H1 (cell line): ENCODE data around the gene BMAL2. TPM values are rescaled to one million over a fixed set of nuclear protein-coding genes. Genes with fewer than 3 reads are reported as not detected.

ENCODE experiments used
- CTCF ChIA-PET: fragments of 300-600 bp; sonication (Branson Sonifier 250); formaldehyde crosslinking; loops from one replicate; lab custom pipeline; 2021; ENCODE audit not compliant: partially characterized antibody; lab: Charles Lee
- POLR2A ChIA-PET: fragments of 300-600 bp; sonication (Branson Sonifier 250); formaldehyde crosslinking; loops from one replicate; lab custom pipeline; 2021; ENCODE audit warnings: inconsistent platforms; ENCODE audit not compliant: partially characterized antibody; lab: Charles Lee
- DNase-seq, 2 experiments: peaks; one replicate each; pipeline versions ENCODE4 v3.0.0 to v3.0.0-alpha.2; 2010 to 2022; ENCODE audit warnings: low spot score in 2 of 2, low read depth in 1 of 2, mixed read lengths in 1 of 2
- FAIRE-seq: peaks from 2 replicates; lab custom pipeline; 2011; peaks lifted over from hg19 to GRCh38; lab: Jason Lieb, UNC
- H2AFZ ChIP-seq: 2 replicates; pipeline ENCODE4 v1.8.1; 2012; ENCODE audit warnings: low read length, inconsistent platforms
- H2AK5ac ChIP-seq: 2 replicates; pipeline ENCODE4 v1.6.1; 2013; ENCODE audit warnings: low read depth, low read length
- H2BK120ac ChIP-seq: replicated peaks from 2 replicates; pipeline ENCODE3; 2013; ENCODE audit warnings: low read depth, low read length, inconsistent platforms
- H2BK12ac ChIP-seq: 2 replicates; pipeline ENCODE4 v1.6.1; 2013; ENCODE audit warnings: low read depth, low read length
- H2BK15ac ChIP-seq: 2 replicates; pipeline ENCODE4 v1.6.1; 2013; ENCODE audit warnings: low read length
- H2BK20ac ChIP-seq: 2 replicates; pipeline ENCODE4 v1.6.1; 2013; ENCODE audit warnings: low read length
- H2BK5ac ChIP-seq: 2 replicates; pipeline ENCODE4 v1.6.1; 2013; ENCODE audit warnings: low read depth, low read length
- H3K14ac ChIP-seq: 2 replicates; pipeline ENCODE4 v1.6.1; 2013; ENCODE audit warnings: inconsistent platforms; ENCODE audit not compliant: insufficient read length
- H3K18ac ChIP-seq: 2 replicates; pipeline ENCODE4 v1.6.1; 2013; ENCODE audit warnings: low read length; ENCODE audit errors: extremely low read depth
- H3K23ac ChIP-seq: 2 replicates; pipeline ENCODE4 v1.6.1; 2013; ENCODE audit warnings: inconsistent platforms; ENCODE audit not compliant: insufficient read length
- H3K23me2 ChIP-seq: 2 replicates; pipeline ENCODE4 v1.6.1; 2013; ENCODE audit warnings: low read depth, low read length
- H3K27ac ChIP-seq: 2 replicates; pipeline ENCODE4 v1.6.1; 2011; ENCODE audit warnings: low read depth, low read length, inconsistent platforms
- H3K27me3 ChIP-seq, 4 experiments: replicated peaks in 1 of 4; 1 replicate in 1 of 4; 2 replicates in 3 of 4; pipeline versions ENCODE4 v1.6.1 to v1.8.1; 2011 to 2013; ENCODE audit warnings: low read length in 3 of 4, mild to moderate bottlenecking in 3 of 4, inconsistent platforms in 2 of 4, mixed read lengths in 2 of 4, moderate library complexity in 1 of 4; ENCODE audit not compliant: control insufficient read depth in 3 of 4, insufficient read depth in 3 of 4; ENCODE audit errors: extremely low read depth in 1 of 4
- H3K36me3 ChIP-seq, 4 experiments: 2 replicates each; pipeline versions ENCODE4 v1.6.1 to v1.8.1; 2011 to 2013; ENCODE audit warnings: mild to moderate bottlenecking in 4 of 4, low read length in 3 of 4, moderate library complexity in 2 of 4, control low read depth in 1 of 4, inconsistent platforms in 1 of 4; ENCODE audit not compliant: insufficient read depth in 4 of 4, control insufficient read depth in 2 of 4
- H3K4ac ChIP-seq: replicated peaks from 2 replicates; pipeline ENCODE3; 2013; ENCODE audit warnings: low read length, low read depth, mixed read lengths, inconsistent platforms; ENCODE audit not compliant: insufficient read length
- H3K4me1 ChIP-seq, 4 experiments: replicated peaks in 1 of 4; 1 replicate in 1 of 4; 2 replicates in 3 of 4; pipeline versions ENCODE4 v1.6.1 to v1.8.1; 2011 to 2013; ENCODE audit warnings: low read length in 3 of 4, inconsistent platforms in 2 of 4, mixed read lengths in 1 of 4; ENCODE audit not compliant: insufficient read depth in 4 of 4, control insufficient read depth in 3 of 4
- H3K4me2 ChIP-seq, 2 experiments: 2 replicates each; pipeline versions ENCODE4 v1.6.1 to v1.8.1; 2011 to 2013; ENCODE audit warnings: low read depth in 2 of 2, low read length in 2 of 2, control low read depth in 1 of 2, inconsistent platforms in 1 of 2, mild to moderate bottlenecking in 1 of 2; ENCODE audit not compliant: insufficient read depth in 1 of 2
- H3K4me3 ChIP-seq, 4 experiments: fragments of 200-600, 300-600 bp in 1 of 4; sonication (generic), shearing (Covaris generic), sonication (Bioruptor Twin) in 1 of 4; 2 replicates each; pipeline versions ENCODE4 v1.5.1 to v1.8.1; 2011 to 2016; ENCODE audit warnings: low read length in 4 of 4, low read depth in 3 of 4, control low read depth in 2 of 4, inconsistent platforms in 2 of 4, mild to moderate bottlenecking in 2 of 4, mixed read lengths in 1 of 4, moderate library complexity in 1 of 4; ENCODE audit not compliant: insufficient read depth in 2 of 4; ENCODE audit errors: extremely low read depth in 1 of 4
- H3K56ac ChIP-seq: replicated peaks from 2 replicates; pipeline ENCODE3; 2013; ENCODE audit warnings: low read depth, mild to moderate bottlenecking, mixed read lengths, low read length, inconsistent platforms; ENCODE audit not compliant: insufficient read length
- H3K79me1 ChIP-seq: 2 replicates; pipeline ENCODE4 v1.6.1; 2013; ENCODE audit warnings: low read depth, low read length, control low read depth
- H3K79me2 ChIP-seq, 2 experiments: 2 replicates each; pipeline versions ENCODE4 v1.6.1 to v1.8.1; 2012 to 2013; ENCODE audit warnings: low read length in 2 of 2, mild to moderate bottlenecking in 2 of 2, inconsistent platforms in 1 of 2; ENCODE audit not compliant: insufficient read depth in 2 of 2, control insufficient read depth in 1 of 2
- H3K9ac ChIP-seq, 4 experiments: replicated peaks in 1 of 4; 1 replicate in 1 of 4; 2 replicates in 3 of 4; pipeline versions ENCODE4 v1.6.1 to v1.8.1; 2011 to 2013; ENCODE audit warnings: low read depth in 3 of 4, low read length in 3 of 4, control low read depth in 2 of 4, mild to moderate bottlenecking in 2 of 4, moderate library complexity in 2 of 4, inconsistent platforms in 1 of 4; ENCODE audit errors: extremely low read depth in 1 of 4
- H3K9me3 ChIP-seq, 2 experiments: 2 replicates each; pipeline versions ENCODE4 v1.6.1 to v1.8.1; 2012 to 2013; ENCODE audit warnings: mild to moderate bottlenecking in 2 of 2, moderate library complexity in 2 of 2, control low read depth in 1 of 2, inconsistent platforms in 1 of 2, low read depth in 1 of 2, low read length in 1 of 2, mixed read lengths in 1 of 2; ENCODE audit not compliant: insufficient read depth in 2 of 2
- H4K20me1 ChIP-seq, 2 experiments: replicated peaks in 1 of 2; 2 replicates each; pipeline versions ENCODE3 to v1.8.1; 2011 to 2013; ENCODE audit warnings: inconsistent platforms in 2 of 2, low read length in 2 of 2, mild to moderate bottlenecking in 1 of 2; ENCODE audit not compliant: insufficient read depth in 2 of 2, control insufficient read depth in 1 of 2
- H4K5ac ChIP-seq: 2 replicates; pipeline ENCODE4 v1.6.1; 2013; ENCODE audit warnings: low read length, low read depth, mixed read lengths, inconsistent platforms; ENCODE audit not compliant: insufficient read length
- H4K8ac ChIP-seq: 2 replicates; pipeline ENCODE4 v1.8.0; 2013; ENCODE audit warnings: mild to moderate bottlenecking, moderate library complexity, low read length, inconsistent platforms; ENCODE audit not compliant: insufficient read depth; ENCODE audit errors: extremely low read depth
- H4K91ac ChIP-seq: replicated peaks from 2 replicates; pipeline ENCODE3; 2013; ENCODE audit warnings: low read length, mixed read lengths, inconsistent platforms; ENCODE audit not compliant: insufficient read length
- JUN ChIP-seq: IDR thresholded peaks from 2 replicates; pipeline ENCODE4 v1.6.1; 2011; ENCODE audit warnings: low read depth, mild to moderate bottlenecking, improper control_type of control experiment, low read length
- JUND ChIP-seq: IDR thresholded peaks from 2 replicates; pipeline ENCODE4 v1.6.1; 2011; ENCODE audit warnings: mild to moderate bottlenecking, improper control_type of control experiment, low read length
- SP2 ChIP-seq: IDR thresholded peaks from 2 replicates; pipeline ENCODE4 v1.6.1; 2012; ENCODE audit warnings: mild to moderate bottlenecking, low read length, inconsistent platforms
- TAF1 ChIP-seq: IDR thresholded peaks from 2 replicates; pipeline ENCODE4 v1.6.1; 2011; ENCODE audit warnings: mild to moderate bottlenecking, low read depth, low read length
- TBP ChIP-seq: IDR thresholded peaks from 2 replicates; pipeline ENCODE4 v1.6.1; 2011; ENCODE audit warnings: low read depth, low read length, improper control_type of control experiment
- TCF12 ChIP-seq: IDR thresholded peaks from 2 replicates; pipeline ENCODE4 v1.6.1; 2011; ENCODE audit warnings: low read depth, mild to moderate bottlenecking, low read length
- WGBS, 2 experiments: shearing (Covaris generic) in 1 of 2; methylation state at CpG; one replicate each; pipeline versions ENCODE4 v1.1.6 to v1.1.7; 2013 to 2015; ENCODE audit warnings: low lambda C conversion rate in 2 of 2, mixed read lengths in 2 of 2, inconsistent platforms in 1 of 2, low coverage in 1 of 2, missing lambda C conversion rate in 1 of 2; ENCODE audit not compliant: insufficient replicate concordance in 2 of 2, insufficient coverage in 1 of 2, insufficient read length in 1 of 2; ENCODE audit errors: extremely low coverage in 1 of 2, missing lambda C conversion rate in 1 of 2; 5-methylcytosine and 5-hydroxymethylcytosine counted together
- polyA plus RNA-seq, 7 experiments: library from polyadenylated mRNA; depleted of rRNA in 3 of 7; stranded (reverse) in 5 of 7; unstranded in 2 of 7; fragments of >200 nt in 5 of 7; fragments of 200-250 nt in 2 of 7; gene quantifications; 1 replicate in 5 of 7; 2 replicates in 1 of 7; 4 replicates in 1 of 7; pipeline versions ENCODE4 v1.2.1 to v1.2.3, GENCODE V29; 2011 to 2013; ENCODE audit warnings: missing spikeins in 2 of 7, mixed read lengths in 2 of 7
- total RNA-seq: library from RNA; stranded (reverse); fragmentation: NEBNext Ultra II Directional; extraction: Animal tissue kit (Norgen Biotek cat#: 25700); gene quantifications from 2 replicates; pipeline ENCODE4 v1.2.1, GENCODE V29; 2021

BMAL2 gene
- total and polyA plus RNA-seq, 2 of the 8 experiments (the other 6 are each of a cell fraction or from before 2014, with no cell fraction given) = 3.2 to 20.6 TPM

GRCh38 chr12:27366621-27367020 is 34.0 kb downstream of the BMAL2 start:
- no peak overlapping the region for H4K8ac ChIP-seq
- TF ChIP-seq JUND (no peak), TBP (no peak), TCF12 (no peak), JUN (no peak), SP2 (no peak), TAF1 (no peak)
- H3K4me2 ChIP-seq = no peak overlapping the region
- FAIRE-seq (no peak), DNase-seq (no peak)
- no peak overlapping the region for H3K27ac ChIP-seq
- H3K79me2 ChIP-seq = no peaks in the 10 kb centered on the region; a peak in 1 of 4 replicates
- H3K36me3 ChIP-seq = peaks cover 2 to 5% (median 3%) of the 10 kb centered on the region in 4 experiments; a peak in 4 of 8 replicates
- no peak overlapping the region for H3K14ac ChIP-seq
- H3K4ac ChIP-seq = no peak overlapping the region
- H2BK15ac ChIP-seq = no peak overlapping the region
- H2BK5ac ChIP-seq = no peak overlapping the region
- POLR2A ChIA-PET = no interaction called here
- no peak overlapping the region for H2AFZ ChIP-seq
- H4K91ac ChIP-seq = no peak overlapping the region
- H2BK20ac ChIP-seq = no peak overlapping the region
- WGBS, 2 experiments = 97% methylated on average over 3 of the region's 3 CpGs; no CpG with 5 or more reads in 1 of the 2 experiments
- H3K23me2 ChIP-seq = no peaks in the 10 kb centered on the region
- H2AK5ac ChIP-seq = no peak overlapping the region
- no peak overlapping the region for H3K9ac ChIP-seq
- H3K4me3 ChIP-seq = no peak overlapping the region
- no peak overlapping the region for H2BK120ac ChIP-seq
- no peak overlapping the region for H2BK12ac ChIP-seq
- no peaks in the 10 kb centered on the region for H3K4me1 ChIP-seq
- H3K79me1 ChIP-seq = no peaks in the 10 kb centered on the region; the same call in 1 of the 2 replicates
- CTCF ChIA-PET = interaction anchor here (1.4 kb wide), 1 partner anchor 14 kb away, joined by 9 read pairs; no protein-coding TSS in a partner anchor
- H3K18ac ChIP-seq = no peak overlapping the region
- H3K27me3 ChIP-seq = no peaks in the 10 kb centered on the region
- H4K5ac ChIP-seq = no peak overlapping the region
- no peaks in the 10 kb centered on the region for H3K9me3 ChIP-seq
- no peak overlapping the region for H3K56ac ChIP-seq
- no peaks in the 10 kb centered on the region for H4K20me1 ChIP-seq
- no peak overlapping the region for H3K23ac ChIP-seq
